ENCODE results near the gene ZSWIM1.
A peak's percentile ranks its signal among the peaks of the same experiment; 100 is the strongest.

DNA sequence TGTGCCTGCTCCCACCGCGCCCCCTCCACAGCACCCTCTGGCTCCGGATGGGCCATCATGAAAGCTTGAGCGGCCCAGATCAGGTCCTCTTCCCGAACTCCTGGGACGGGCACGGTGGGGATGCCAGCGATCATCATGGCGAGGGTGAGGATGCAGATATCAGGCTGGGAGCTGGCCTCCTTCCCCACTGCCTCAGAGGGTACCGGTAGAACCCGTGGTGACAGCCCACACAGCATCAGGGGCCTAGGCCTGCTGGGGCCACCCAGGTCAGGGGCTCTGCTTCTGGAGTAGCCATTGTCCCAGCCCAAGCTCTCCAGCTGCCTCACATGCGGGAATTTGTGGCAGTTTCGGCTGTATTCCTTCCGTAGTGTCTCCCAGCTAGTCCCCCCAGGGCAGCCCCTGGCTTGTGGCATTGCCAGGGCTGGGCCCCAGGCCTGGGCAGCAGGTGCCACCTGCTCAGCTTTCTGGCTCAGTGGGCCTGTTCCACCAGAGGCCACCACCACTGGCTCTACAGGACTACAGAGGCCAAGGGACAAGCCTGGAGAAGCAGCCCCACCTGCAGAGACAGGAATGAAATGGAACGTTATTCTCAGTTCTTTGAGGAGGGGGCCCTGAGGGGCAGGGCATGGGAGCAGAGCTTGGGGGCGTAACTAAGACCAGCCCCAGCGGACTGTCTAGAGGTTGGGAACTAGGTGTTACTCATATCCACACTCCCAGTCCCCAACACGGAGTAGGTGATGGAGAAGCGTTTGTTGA, 5.7 kb downstream of the ZSWIM1 start:
- TF ChIP-seq MAFK (conservative IDR thresholded peaks at IDR 0.05 in 1 of 2, IDR thresholded peaks at IDR 0.05 in 1 of 2; ENCODE audit: low read length in 2 of 2) (no peak), ZFP1 (CRISPR knock-in tag; IDR thresholded peaks at IDR 0.05) (no peak), NR2C2 (CRISPR knock-in tag; IDR thresholded peaks at IDR 0.05; ENCODE audit: borderline replicate concordance) (no peak), EZH2 (conservative IDR thresholded peaks at IDR 0.05; ENCODE audit: low read depth, low read length) (no peak), RNF2 (conservative IDR thresholded peaks at IDR 0.05; ENCODE audit: low read depth) (no peak), NPAS2 (CRISPR knock-in tag; IDR thresholded peaks at IDR 0.05; ENCODE audit: borderline replicate concordance) (no peak), POLR2A (IDR thresholded peaks at IDR 0.05; ENCODE audit: insufficient read depth in 1 of 2, low read depth in 2 of 2, low read length in 2 of 2) (peak in 1 of 2 experiments; percentile 47; a peak in 2 of 4 replicates), FOXP1 (IDR thresholded peaks at IDR 0.05) (no peak), FOXP1 (CRISPR knock-in tag; IDR thresholded peaks at IDR 0.05) (no peak), NR2F6 (IDR thresholded peaks at IDR 0.05) (no peak), NR2F6 (CRISPR knock-in tag; IDR thresholded peaks at IDR 0.05) (no peak), POLR2AphosphoS5 (IDR thresholded peaks at IDR 0.05; ENCODE audit: low read depth, low read length) (peak; percentile 31), SP2 (CRISPR knock-in tag; IDR thresholded peaks at IDR 0.05) (no peak), CBX2 (IDR thresholded peaks at IDR 0.05; ENCODE audit: low read depth, low read length) (no peak), CBX2 (CRISPR knock-in tag; IDR thresholded peaks at IDR 0.05; ENCODE audit: low read depth) (no peak)
- TF ChIP-seq, protein P1, sequence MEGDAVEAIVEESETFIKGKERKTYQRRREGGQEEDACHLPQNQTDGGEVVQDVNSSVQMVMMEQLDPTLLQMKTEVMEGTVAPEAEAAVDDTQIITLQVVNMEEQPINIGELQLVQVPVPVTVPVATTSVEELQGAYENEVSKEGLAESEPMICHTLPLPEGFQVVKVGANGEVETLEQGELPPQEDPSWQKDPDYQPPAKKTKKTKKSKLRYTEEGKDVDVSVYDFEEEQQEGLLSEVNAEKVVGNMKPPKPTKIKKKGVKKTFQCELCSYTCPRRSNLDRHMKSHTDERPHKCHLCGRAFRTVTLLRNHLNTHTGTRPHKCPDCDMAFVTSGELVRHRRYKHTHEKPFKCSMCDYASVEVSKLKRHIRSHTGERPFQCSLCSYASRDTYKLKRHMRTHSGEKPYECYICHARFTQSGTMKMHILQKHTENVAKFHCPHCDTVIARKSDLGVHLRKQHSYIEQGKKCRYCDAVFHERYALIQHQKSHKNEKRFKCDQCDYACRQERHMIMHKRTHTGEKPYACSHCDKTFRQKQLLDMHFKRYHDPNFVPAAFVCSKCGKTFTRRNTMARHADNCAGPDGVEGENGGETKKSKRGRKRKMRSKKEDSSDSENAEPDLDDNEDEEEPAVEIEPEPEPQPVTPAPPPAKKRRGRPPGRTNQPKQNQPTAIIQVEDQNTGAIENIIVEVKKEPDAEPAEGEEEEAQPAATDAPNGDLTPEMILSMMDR (CRISPR knock-in tag; IDR thresholded peaks at IDR 0.05) = peak; percentile 26
- TF ChIP-seq, protein P2, sequence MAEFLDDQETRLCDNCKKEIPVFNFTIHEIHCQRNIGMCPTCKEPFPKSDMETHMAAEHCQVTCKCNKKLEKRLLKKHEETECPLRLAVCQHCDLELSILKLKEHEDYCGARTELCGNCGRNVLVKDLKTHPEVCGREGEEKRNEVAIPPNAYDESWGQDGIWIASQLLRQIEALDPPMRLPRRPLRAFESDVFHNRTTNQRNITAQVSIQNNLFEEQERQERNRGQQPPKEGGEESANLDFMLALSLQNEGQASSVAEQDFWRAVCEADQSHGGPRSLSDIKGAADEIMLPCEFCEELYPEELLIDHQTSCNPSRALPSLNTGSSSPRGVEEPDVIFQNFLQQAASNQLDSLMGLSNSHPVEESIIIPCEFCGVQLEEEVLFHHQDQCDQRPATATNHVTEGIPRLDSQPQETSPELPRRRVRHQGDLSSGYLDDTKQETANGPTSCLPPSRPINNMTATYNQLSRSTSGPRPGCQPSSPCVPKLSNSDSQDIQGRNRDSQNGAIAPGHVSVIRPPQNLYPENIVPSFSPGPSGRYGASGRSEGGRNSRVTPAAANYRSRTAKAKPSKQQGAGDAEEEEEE (CRISPR knock-in tag; IDR thresholded peaks at IDR 0.05; ENCODE audit: borderline replicate concordance) = no peak
